Eye (tissue), 1 donor: Measurements from ENCODE around the gene ACVR2B.

Source experiments
- DNase-seq: peaks from one replicate; pipeline ENCODE4 v3.0.0-alpha.2; 2015

ACVR2B gene

DNA sequence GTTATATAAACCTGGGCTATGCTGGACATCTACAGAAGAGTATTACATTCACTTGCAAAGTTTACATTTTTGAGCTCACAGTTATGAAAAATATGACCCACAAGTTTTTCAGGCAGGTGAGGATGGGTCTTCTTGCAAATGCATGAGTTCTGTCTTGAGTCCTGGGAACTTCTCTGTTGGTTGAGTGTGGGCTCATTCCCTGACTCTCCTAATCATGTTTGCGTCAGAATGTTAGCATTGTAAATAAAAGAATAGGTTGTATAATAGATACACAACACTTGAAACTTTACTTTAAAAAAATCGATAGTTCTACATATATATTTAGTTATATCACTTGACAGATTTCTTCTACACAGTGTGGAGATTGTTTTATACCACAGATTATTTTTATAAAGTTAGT is 35.3 kb downstream of the ACVR2B start:
- DNase-seq, result no peak

DNA sequence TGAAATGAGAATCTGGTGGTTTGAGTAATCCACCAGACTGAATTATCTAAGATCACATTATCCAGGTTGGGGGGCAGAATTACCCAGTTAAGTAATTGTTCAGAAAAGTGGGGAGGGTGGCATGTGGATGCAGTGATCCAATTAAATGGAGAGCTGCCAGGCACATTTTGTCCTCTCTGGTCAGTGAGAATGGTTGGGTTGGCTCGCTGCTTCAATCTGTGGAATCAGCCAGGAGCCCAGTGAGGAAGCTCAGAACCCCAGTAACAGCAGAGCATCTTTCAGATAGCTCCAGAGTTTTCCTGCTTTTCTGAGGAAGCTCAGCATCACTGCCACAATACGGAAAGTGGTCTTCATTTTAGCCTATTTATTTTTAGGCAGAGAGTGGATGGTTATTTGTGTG is 36.1 kb downstream of the ACVR2B start:
- DNase-seq, result no peak

DNA sequence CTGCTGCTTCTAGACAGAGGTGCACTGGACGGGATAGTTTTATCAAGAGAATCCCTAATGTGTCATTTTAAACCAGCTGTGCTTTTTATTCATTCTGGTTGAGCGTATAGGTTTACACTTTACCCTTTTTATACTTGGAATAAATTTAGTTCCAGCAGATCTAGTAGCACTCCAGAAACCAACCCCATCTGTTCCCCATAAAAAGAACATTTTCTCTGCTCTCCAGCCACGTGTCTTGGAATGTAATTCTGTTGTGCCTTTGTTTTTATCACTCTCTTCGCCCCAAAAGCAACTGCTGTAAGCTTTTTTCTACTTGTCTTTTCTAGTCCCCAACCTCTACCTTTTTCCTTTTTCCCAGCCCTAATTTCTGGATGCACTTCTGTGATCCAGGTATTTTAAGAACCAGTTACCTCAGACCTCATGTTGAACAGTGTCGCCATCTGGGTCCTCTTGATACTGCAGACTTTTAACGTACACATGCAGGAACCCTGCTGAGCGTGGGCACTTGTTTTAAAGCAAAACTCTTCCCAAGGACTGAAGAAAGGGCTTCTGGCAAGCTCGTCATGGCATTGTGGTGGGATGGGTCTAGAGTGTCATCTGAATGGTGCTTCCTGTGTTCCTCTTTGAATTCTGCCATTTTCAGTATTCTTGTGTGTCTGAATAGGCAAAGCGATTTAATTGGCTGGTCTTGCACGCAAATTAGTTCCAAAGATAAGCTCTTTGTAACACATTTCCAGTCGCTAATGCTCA is 36.8 kb downstream of the ACVR2B start:
- peak; percentile 16 for DNase-seq

DNA sequence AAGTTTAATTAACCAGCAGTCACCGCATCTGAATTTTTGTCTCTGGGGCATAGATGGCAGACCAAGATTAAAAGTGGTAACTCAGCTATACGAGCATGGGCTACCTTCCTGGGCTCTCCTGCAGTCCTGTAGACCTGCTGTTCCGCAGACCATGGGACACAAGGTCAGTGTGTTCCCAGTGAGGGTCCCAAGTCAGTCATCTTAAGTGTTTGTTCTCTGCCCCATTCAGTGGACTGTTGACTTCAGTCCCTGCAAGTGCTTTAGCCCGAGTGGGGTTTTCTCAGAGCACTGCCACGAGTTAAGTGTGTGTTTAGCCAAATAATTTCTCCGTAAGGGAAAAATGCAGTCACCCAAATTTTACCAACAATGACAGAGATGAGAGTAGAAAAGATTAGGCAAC is 37.5 kb downstream of the ACVR2B start:
- DNase-seq, result no peak

DNA sequence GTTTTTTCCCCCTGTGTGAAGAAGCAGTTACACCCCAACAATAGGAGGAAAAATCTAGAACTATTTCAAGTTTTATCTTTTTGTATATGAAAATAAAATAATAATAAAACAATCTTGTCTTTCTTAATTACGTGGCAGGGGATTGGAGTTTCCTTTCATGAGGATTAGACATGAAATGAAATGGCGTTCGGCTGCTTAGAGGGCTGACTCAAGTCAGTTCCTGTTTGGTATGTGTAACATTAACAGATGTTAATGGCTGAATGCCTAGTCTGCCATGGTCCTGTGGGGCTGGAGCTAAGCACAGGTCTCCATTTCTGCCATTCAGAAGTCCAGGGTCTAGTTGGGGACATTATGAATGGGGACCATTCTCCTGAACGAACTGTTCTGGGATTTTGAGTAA is 39.3 kb downstream of the ACVR2B start:
- peak; percentile 15 for DNase-seq

DNA sequence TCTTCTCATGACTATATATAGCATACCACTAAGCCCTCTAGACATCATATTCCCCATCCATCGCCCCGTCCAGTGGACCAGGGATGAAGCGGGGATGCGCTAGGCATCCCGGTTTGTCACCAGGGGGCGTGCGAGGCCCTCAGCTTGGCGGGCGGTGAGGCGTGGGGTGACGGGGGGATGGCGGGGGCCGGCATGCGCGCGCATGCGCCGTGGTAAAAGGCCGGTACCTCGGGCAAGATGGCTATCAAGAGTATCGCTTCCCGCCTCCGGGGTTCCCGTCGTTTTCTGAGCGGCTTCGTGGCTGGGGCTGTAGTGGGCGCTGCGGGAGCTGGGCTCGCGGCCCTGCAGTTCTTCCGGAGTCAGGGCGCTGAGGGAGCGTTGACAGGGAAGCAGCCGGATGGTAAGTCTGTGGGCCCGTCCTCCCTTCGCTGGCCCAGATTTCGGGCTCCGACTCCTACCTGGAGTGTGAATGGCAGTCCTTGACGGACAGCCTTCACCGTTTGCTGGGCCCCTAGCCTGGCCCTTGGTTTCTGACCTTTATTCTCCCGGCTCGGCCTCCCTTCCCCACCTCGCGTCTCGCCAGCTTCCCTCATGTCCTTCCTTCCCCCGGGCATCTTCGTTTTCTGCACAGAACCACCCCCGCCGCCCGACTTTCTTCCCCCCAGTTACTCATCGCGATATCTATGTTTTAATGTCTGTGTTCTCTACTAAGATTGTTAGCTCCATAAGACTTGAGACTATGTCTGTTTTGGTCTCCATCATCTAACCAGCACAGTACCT is 42.6 kb downstream of the ACVR2B start, which contains the start of gene EXOG:
EXOG (plus strand) TSS at position 210 of the 780 bp plus-strand sequence; CDS start at position 238, 28 bp downstream.
- DNase-seq, result peak; percentile 98

DNA sequence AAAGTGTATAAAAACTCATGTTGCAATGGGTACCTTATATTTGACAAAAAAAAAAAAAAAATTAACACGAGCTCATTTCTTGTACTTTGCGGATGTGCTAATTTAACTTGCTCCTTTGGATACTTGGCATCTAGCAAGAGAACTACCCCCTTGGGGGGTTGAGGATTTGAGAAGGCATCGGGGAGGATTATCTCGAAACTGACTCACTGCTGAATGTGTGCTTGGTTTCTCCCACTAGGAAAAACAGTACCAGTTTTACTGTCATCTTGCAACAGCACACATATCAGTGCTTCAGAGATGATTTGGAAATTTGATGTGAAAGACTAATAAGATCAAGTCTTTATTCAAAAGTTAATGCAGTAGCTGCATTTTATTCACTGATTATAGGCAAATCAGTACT is 43.3 kb downstream of the ACVR2B start:
- DNase-seq, result peak; percentile 55

DNA sequence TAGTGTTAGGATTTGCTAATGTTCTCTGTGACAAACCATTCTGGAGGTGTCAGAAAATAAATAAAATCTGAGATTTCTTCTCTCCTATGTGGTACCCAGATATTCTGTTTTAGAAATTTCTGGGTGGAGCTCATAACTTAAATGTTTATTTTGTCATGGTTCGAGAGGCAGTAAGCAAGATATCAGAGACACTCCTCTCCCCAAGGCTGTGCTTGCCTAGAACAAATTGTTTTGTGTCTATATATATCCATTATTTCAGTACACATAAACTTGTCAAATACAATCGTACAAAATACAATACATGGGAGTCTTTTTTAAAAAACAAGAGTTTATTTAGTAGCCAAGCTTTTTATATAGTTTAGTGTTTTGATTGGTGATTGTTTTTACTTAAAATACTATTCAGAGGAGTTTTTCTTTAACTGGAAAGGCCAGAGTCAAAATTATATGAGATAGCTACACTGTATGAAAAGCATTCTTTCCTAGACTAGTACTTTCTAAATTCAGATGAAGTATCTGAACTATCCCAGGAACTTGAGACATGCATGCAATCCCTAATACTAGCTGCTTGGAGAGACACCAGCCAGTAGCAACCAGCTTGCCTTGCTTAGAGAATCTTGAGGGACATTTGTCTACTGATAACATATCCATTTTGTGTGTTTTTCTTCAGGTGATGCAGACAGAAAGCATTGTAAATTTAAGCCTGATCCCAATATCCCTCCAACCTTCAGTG is 47.2 kb downstream of the ACVR2B start:
- DNase-seq, result no peak

DNA sequence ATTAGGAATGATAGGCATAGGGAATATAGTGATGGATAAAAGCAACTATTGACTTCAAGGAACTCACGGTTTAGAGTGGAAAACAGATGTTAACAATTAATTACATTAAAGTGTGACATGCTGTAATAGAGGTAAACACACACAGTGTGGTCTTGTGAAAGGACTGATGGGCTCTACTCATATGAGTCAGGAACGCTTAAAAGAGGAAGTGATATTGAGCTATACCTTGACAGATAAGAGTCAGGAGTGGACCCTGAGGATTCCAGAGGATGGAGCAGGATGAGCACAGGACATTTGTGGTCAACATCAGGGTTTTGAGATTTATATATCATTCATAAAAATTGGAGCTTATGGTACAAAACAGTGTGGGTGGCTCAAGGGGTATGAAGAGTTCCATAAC is 53.4 kb downstream of the ACVR2B start:
- DNase-seq, result no peak

DNA sequence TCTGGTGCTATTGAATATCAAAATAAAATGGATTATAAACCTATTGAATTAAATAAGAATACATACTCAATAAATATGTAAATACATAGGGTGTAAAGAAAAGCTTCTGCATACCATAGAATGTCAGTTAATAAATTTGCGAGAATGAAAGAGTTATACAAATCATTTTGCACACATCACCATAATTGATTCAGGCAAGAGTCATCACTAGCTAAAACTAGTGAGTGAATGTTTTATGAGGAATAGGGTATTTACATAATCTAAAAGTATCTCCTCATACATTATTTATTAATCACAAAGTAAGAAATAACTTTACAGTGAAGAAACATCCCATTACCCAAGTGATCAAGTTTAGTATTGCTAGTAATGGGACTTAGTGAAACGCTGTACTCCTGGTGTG is 56.0 kb downstream of the ACVR2B start:
- no peak for DNase-seq

DNA sequence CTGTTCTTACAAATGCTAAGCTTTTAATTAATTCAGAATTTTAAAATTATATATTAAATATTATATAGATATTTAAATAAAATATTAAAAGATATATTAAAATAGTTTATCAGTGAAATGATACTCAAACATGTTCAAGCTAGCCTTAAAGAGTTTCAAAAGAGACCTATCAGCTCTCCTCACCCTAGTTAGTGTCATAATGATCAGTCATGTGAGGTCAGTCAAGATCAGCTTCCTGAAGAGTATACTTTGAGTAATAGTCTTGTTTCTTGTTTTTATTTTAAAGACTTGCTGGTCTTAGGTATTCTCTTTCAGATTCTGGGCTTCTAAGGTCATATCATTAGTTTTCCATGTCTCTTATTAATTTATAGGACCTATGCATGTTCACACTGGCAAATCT is 56.9 kb downstream of the ACVR2B start:
- no peak for DNase-seq

DNA sequence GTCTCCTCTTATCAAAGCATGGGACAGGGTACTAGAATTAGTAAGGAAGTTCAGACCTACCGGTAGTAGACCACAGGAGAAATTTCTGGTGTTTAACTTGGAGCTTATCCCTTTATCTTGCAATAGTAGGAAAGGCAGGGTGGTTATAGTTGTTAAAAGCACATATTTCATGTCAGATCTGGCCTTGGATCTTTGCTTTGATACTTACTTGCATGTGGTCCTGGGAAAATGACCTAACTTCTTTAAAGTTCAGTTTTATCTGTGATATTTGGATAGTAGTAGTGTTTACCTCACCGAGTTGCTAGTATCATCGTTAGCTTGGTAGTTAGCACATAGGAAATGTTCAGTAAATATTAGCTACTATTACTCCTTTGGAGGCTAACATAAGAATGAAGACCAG is 57.9 kb downstream of the ACVR2B start:
- DNase-seq, result no peak

DNA sequence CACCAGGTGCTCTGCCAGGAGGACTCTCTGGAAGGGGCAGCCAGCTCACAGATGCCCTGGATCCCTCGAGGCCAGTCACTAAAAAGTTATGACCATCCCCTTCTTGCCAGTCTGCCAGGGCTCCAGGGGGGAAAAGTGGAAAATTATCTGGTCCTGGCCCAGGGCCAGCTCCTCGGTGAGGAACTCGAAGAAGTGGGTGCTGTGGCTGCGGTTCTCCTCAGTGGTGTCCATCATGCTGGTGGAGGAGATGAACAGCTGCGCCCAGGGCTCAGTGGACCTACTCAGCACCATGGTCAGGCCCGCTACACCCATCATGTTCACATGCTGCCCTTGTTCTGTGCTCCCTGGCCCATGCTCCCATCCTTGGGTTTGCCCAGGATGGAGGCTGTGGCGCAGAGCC is 61.7 kb downstream of the ACVR2B start:
- no peak for DNase-seq

DNA sequence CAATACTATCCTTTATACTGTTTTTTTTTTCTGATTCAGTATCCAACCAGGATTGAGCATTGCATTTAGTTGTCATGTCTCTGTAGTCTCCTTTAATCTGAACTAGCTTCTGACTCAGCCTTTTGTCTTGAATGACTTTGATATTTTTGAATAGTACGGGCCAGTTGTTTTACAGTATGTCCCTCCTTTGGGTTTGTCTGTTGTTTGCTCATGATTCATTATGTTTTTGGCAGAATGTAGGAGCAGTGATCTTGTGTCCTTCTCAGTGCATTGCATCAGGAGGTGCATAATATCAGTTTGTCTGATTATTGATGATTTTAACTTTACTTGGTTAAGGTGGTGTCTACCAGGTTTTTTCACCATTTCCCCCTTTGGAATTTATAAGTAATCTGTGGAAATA is 63.0 kb downstream of the ACVR2B start:
- DNase-seq, result no peak

DNA sequence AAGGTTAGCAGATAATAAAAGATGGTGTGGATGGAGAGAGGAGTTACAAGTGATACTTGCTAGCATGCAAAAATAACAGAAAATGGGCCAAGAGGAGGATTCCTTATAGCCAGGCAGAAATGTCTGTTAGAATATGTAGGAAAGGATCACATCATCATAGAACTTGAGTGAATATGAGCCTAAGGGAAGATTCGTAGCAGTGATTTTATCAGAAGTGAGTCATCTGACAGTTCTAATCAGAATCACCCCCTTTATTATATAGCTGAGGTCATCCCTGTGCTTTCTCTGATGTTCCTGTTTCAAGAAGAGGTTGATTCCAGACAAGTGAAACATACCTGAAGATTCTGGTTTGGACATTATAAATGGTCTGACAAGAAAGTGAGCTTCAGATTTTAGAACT is 65.3 kb downstream of the ACVR2B start:
- peak; percentile 39 for DNase-seq

DNA sequence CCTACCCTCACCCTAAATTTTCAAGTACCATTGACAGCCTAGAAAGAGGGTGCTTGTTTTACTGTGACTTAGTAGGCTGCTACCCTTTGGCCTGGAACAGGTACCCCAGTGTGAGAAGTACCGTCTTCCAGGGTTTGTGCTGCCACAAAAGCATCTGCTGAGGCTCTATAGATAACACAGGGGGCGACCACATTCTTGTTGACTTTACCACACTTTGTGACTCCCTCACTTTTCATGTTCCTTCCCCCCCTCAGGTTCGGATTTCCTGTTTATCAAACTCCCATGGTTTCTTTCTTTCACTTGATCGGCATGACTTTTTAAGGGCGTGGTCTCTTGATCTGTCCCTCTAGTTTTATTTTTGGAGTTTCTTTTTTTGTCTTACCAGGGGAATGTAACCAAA is 66.0 kb downstream of the ACVR2B start:
- no peak for DNase-seq

DNA sequence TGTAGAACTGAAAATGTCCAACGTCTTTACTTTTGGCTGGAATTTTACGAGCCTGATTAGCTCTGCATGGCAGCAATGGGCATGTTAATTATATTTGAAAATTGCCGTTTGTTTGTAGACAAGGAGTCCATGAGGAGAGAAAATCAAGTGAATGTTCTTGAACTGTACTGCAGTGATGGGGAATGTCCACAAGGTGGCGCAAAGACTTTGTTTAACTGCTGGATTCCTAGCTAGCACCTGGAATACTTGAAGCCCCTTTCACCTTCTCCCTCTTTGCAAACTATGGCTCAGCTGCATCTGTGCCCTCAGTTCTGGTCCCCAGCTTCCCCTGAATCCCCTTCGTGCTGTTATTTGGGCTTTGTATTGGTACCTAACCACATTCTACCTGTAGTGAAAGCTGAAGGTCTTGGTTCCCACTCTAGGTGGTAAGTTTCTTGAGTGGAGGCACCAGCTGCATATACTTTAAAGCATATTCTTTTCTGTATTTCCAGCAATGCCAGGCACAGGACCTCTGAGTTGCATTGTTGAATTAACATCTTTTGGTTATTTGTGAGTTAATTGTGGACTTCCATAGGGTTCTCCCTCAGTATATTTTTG is 67.8 kb downstream of the ACVR2B start:
- peak; percentile 91 for DNase-seq

DNA sequence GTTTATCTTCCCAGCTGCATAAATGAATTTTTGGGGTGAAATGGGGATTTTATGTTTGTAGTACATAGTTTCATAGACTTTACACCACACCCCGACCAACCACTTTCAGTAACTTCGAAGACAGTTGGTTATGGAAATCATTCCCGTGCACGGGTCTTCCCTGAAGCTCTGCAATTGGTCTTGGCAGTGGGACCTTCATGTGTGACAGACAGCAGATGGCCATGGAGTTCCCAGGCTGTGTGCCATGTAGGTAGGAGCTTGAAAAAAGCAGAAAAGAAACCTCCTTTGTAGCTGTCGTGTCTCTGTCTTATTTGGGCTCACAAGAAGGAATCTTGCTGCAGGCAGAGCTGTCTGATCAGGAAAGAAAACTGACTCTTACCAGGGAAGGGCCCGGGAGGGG is 68.3 kb downstream of the ACVR2B start:
- DNase-seq, result no peak

DNA sequence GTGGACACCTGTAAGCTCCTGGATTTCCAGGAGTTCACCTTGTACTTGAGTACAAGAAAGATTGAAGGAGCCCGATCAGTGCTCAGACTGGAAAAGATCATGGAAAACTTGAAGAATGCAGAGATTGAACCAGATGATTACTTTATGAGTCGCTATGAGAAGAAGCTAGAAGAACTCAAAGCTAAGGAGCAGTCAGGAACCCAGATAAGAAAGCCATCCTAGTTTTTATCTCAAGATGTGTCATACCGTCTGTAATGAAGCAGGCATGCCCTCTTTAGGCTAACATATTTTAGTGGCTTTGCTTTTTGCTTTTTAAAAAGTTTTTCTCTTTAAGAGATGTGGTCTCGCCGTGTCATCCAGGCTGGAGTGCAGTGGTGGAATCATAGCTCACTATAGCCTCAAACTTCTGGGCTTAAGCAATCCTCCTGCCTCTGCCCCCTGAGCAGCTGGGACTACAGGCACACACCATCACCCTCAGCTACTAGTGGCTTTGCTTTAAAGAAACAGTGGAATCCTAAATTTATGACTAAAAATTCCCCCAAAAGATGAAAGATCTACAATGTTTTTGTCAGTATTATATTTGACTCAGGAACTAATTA is 70.5 kb downstream of the ACVR2B start:
- DNase-seq, result no peak

DNA sequence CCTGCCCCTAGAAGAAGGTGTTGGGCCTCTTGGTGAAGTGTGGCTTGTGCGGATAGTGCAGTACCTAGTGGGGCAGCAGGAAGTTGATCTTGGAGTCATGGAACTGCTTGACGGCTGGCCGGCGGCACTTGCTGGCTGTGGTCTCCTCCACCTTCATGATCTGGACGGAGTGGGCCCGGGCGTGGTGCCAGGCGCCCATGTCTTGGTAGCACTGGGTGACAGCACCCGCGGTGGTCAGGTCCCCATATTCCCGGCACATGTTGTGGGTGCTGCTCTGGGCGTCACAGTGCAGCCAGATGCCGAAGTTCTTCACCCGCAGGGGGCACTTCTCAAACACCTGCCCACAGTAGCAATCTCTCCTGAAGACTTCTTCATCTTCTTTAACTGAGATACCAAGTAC is 73.1 kb downstream of the ACVR2B start:
- DNase-seq, result no peak

DNA sequence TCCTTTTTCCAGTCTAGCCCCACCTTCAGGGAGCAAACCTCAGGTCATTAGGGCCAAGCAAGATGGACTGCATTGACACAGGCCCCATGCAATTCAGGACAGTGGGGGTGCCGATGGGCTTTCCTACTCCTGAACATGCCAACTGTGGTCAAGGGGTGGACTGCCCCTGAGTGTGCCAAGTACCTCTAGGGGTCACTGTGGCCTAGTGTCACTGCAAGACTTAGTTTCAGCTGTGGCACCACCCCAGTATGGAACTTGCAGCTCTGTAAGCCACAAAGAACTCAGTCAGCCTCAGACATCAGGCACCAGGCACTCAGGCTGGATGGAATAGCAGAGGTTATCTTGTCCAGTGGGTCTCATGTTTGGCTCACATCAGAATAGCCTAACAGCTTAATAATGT is 74.8 kb downstream of the ACVR2B start:
- no peak for DNase-seq

DNA sequence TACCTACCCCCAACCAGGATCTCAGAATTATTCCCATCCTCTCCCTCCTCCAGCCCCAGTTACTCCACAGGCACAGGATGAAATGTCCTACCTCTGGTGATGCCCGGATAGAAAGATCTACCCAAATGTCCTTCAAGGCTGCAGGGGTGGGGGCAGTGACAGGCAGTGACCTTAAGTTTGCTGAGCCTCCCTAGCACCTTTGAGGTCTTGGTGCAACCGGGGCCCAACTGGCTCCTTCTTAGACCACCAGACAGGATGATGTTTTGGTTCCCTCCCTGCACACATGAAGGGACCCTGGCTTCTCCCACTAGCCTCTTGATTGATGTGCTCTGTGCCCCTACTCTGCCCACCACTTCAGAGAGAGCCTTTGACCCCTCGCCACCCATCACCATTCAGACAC is 78.8 kb downstream of the ACVR2B start:
- no peak for DNase-seq
